HG02798 (cell line): ENCODE measurements around the gene DNAJA1.
"Not testable (repeated sequence)": the region's sequence is repeated elsewhere in the genome, so short reads cannot be mapped to it uniquely, and the experiment has no call there.

Experiments
- ATAC-seq: cut with Tn5 transposase; IDR thresholded peaks from one replicate; pipeline ENCODE4 v1.9.1; 2021; ENCODE audit warnings: mild to moderate bottlenecking; ENCODE audit not compliant: unreplicated experiment, poor library complexity

The DNAJA1 gene

GRCh38 chr9:33076046-33077004 is 51.3 kb downstream of the DNAJA1 start, which contains the start of gene SMU1:
SMU1 (minus strand) TSS chr9:33076674; CDS start chr9:33076608, 66 bp downstream.
- ATAC-seq = peak; percentile 100

DNA sequence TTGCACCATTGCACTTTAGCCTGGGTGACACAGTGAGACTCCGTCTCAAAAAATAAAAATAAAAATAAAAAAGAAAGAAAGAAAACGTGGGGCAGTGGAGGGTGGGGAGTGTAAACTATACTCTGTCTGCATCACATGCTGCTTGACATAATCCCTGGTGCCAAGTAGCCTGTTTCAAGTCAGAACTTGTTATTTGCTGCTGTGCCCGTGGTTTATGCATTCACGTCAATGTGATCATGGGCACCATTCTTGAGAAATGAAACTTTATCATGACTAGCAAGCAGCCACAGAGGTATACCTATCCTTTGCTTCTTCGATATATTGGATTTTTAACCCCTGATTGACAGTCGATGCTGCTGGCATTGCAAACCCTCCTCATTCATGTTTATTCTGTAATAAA is 55.5 kb downstream of the DNAJA1 start:
- ATAC-seq = no peak

DNA sequence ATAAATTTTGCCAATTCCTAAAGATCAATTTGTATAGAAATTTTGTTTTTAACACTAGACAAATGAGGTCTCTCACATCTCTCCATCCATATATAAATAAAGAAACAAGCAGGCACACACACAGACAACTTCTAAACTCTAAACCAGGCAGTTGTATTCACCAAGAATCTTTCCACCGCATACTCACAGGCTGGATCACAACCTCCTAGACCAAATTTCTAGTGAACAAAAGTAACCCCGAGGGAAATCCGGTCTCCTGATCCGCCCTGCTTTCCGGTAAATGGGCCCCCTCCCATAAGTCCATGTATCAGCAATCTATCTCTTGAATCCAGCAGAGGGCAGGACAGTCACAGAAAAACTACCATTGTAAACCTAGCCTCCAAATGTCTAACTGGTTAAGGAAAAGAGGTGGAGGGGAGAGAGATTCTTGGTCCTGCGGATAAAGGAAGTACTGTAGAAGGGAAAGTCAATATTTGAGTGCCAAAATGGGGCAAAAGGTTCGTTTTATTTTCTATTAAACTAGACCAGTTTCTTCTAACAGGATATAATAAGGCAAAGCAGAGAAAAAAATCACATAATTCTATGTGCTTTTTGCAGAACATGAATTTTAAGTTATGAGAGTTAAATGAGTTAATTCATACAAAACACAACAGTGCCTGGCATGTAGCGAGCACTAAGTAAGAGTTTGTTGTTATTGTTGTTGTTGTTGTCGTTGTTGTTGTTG is 56.2 kb downstream of the DNAJA1 start:
- ATAC-seq = no peak

DNA sequence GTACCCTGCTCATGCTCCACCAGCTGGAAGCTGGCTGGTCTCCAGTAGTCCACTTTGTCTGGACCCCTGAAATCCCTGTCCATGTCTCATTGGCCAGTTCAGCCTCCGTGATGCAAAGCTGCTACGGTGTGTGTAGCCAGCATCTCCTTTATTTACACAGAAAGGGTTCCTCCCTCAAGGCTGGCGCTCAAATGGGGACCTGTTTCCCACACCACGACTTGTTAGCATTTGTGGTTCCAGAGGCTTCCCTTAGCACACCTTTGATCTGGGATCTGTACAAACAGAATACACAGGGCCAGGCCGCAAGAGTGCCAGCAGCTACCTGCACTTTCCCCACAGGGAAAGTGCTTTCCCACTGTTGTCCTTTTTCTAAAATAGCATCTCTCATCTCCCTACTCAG is 57.1 kb downstream of the DNAJA1 start:
- no peak for ATAC-seq

DNA sequence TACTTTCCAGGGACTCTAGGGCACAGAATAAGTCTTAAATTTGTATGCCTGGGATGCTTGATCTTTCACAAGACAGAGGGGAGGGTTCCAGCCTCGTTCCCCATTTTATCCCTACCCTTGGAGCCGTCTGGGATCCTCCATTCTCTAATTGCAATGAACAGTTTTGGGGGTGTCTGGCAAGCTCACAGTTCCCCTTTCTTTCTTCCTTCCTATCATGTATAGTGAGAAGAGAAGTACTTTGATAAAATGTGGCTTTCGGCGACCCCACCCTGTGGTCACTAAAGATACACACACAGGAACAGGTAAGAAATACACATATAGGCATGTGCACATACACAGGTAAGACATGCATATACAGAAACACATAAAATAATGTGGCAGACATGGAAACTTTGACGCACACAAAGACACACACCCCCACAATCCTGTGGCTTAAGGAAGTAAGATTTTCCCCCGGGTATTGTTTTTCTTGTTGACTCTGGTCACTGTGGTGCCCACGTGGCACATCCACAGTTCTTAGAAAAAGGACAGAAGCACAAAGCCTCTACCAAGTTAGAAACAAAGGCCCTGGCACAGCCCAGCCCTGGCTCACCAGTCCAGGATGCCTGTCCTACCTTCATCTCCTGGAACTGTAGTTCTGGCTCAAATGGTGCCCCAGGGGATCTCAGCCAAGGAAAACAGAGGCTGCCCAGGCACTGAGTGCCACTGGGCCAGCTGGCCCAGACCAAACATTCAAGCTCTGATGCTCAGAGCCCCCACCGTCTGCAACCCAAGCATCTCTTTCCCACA is 57.7 kb downstream of the DNAJA1 start:
- ATAC-seq = no peak

GRCh38 chr9:33085672-33086071 is 60.6 kb downstream of the DNAJA1 start:
- not testable (repeated sequence) for ATAC-seq
